Measurements from ENCODE around the gene CEP78. TPM values are rescaled to one million over a fixed set of nuclear protein-coding genes. Genes with fewer than 3 reads are reported as not detected.
A peak's percentile ranks its signal among the peaks of the same experiment; 100 is the strongest.
"Not testable (repeated sequence)": the region's sequence is repeated elsewhere in the genome, so short reads cannot be mapped to it uniquely, and the experiment has no call there.

CEP78 gene
- total RNA-seq, 4 donors from 2014 or later, result 4.6 to 10.4 (median 7.4) TPM

DNA sequence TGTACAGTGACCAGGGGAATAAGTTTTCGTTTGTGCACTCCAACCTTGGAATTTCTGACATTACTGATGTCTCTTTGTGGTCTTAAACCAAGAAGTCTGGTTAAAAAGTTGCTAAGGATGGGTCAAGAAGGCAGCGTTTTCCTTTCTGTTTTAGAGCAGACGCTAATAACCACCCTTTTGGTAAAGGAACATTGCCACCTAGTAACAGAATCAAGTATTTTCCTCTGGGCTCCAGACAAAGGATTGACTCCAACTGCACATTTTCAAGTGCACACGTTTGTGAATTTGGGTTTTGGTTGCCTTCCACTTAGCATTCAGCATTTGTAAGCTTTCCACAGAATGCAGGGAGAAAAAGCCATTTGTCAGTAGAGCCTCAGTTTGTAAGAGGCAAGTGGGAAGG is 22.2 kb upstream of the CEP78 start:
- DNase-seq (ENCODE audit: low spot score) (no peak), ATAC-seq (ENCODE audit: low FRiP score) (peak; percentile 50)
- TF ChIP-seq, protein P1, sequence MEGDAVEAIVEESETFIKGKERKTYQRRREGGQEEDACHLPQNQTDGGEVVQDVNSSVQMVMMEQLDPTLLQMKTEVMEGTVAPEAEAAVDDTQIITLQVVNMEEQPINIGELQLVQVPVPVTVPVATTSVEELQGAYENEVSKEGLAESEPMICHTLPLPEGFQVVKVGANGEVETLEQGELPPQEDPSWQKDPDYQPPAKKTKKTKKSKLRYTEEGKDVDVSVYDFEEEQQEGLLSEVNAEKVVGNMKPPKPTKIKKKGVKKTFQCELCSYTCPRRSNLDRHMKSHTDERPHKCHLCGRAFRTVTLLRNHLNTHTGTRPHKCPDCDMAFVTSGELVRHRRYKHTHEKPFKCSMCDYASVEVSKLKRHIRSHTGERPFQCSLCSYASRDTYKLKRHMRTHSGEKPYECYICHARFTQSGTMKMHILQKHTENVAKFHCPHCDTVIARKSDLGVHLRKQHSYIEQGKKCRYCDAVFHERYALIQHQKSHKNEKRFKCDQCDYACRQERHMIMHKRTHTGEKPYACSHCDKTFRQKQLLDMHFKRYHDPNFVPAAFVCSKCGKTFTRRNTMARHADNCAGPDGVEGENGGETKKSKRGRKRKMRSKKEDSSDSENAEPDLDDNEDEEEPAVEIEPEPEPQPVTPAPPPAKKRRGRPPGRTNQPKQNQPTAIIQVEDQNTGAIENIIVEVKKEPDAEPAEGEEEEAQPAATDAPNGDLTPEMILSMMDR (IDR thresholded peaks at IDR 0.05), result no peak

DNA sequence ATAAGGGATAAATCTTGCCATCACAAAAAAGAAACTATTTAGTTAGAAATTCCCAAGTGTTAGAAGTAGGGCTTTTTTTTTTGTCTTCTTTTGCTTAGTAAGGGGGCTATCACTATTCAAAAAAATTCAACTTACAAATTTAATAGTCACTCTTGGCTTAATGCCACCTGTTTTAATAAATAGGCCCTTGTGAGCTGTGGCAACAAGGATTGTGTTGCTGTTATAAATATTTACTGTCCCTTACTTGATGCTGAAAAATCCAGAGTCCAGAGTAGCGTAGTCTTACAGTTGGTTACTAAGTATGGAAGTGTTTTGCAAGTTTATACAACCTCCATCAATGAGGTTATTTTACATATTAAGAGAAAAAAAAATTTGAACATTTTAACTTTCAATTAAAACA is 21.4 kb upstream of the CEP78 start:
- no peak for ATAC-seq (ENCODE audit: low FRiP score)
- no peak for DNase-seq (ENCODE audit: low spot score)
- TF ChIP-seq, protein P1 (IDR thresholded peaks at IDR 0.05), result no peak

DNA sequence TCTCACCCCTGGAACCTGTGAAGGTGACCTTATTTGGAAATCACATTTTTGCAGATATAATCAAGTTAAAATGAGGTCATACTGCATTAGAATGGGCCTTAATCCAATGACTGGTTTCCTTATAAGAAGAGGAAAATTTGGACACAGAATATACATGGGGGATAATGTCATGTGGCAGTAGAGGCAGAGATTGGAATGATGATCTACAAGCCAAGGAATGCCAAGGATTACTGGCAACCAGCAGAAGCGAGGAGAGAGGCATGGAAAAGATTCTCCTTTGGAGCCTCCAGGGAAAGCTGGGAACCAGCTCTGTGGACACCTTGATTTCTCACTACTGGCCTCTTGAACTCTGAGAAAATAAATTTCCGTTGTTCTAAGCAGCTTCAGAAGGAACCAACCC is 20.2 kb upstream of the CEP78 start:
- ATAC-seq (ENCODE audit: low FRiP score), result no peak
- TF ChIP-seq, protein P1 (IDR thresholded peaks at IDR 0.05), result no peak
- DNase-seq (ENCODE audit: low spot score), result no peak

DNA sequence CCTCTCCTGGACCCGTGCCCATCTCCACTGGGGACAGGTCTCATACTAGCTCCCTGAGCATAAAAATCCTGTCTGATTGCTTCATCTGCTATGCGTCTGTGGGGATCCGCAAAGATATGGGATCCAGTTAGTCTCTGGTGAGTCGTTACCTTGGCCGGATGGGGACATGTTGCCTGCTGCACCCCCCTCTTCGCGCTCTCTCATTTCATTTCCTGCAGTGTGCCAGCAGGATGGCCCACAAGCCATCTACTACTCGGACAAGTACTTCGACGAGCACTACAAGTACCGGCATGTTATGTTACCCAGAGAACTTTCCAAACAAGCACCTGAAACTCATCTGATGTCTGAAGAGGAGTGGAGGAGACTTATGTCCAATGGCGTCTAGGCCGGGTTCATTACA is 17.0 kb upstream of the CEP78 start:
- ATAC-seq (ENCODE audit: low FRiP score), result no peak
- TF ChIP-seq, protein P1 (IDR thresholded peaks at IDR 0.05), result no peak
- DNase-seq (ENCODE audit: low spot score), result no peak

DNA sequence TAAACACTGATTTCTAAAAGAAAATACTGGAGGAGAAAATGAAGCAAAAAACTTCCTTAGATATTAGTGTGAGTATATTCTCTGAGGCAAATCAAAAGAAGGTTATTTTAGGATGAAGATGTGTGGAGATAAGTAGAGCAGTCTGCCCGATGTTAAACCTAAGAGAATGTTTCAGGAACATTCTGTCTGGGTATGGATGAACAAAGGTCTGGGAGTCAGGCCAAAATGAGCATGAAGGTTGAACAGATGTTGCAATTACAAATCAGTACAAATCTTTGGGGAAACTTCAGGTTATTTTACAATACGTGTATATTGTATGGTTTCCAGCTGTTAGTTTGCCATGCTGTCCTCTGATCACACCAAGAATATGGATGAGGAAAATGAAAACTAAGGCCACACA is 14.4 kb upstream of the CEP78 start:
- no peak for DNase-seq (ENCODE audit: low spot score)
- ATAC-seq (ENCODE audit: low FRiP score), result no peak
- TF ChIP-seq, protein P1 (IDR thresholded peaks at IDR 0.05), result no peak

DNA sequence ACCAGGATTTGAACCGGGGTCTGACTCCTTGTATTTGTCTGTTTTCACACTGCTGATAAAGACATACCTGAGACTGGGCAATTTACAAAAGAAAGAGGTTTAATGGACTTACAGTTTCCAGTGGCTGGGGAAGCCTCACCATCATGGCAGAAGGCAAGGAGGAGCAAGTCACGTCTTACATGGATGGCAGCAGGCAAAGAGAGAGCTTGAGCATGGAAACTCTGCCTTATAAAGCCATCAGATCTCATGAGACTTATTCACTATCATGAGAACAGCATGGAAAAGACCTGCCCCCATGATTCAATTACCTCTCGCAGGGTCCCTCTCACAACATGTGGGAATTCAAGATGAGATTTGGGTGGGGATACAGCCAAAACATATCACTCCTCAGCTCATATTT is 14.0 kb upstream of the CEP78 start:
- not testable (repeated sequence) for ATAC-seq (ENCODE audit: low FRiP score); DNase-seq (ENCODE audit: low spot score)

DNA sequence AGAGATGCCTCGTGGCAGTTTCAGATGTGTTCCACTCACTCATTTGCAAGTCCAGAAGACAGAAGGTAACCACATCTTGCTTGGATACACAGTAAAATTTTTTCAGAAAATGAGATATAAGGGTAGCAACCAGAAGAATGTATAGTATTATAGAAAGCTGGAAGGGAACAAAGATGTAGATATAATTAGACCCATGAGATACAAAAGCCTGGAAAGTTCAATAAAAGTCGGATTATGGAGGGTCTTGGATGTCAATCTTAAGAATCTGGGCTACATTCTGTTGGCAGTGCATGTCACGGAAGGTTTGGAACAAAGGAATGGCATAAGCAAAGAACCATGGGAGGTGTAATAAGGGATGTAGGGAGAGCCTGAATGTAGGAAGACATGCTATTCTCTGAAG is 5.1 kb upstream of the CEP78 start:
- TF ChIP-seq, protein P1 (IDR thresholded peaks at IDR 0.05), result no peak
- ATAC-seq (ENCODE audit: low FRiP score) (no peak), DNase-seq (ENCODE audit: low spot score) (no peak)

DNA sequence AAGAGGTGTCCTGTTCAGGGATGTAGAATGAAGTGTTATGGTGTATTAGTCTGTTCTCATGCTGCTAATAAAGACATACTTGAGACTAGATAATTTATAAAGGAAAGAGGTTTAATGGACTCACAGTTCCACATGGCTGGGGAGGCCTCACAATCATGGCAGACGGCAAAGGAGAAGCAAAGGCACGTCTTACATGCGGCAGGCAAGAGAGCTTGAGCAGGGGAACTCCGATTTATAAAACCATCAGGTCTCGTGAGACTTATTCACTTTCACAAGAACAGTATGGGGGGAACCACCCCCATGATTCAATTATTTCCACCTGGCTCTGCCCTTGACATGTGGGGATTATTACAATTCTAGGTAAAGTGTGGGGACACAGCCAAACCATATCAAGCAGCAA is 3.4 kb upstream of the CEP78 start:
- not testable (repeated sequence) for DNase-seq (ENCODE audit: low spot score); ATAC-seq (ENCODE audit: low FRiP score)

Data from omental fat pad (tissue), 4 donors.